Astrocyte of the cerebellum (primary cell): ENCODE measurements around the gene MUSTN1.

Experiments
- DNase-seq: peaks from one replicate; pipeline ENCODE4 v3.0.0-alpha.2; 2011; ENCODE audit warnings: low read depth
- H3K4me3 ChIP-seq: 2 replicates; pipeline ENCODE4 v1.5.1; 2011; ENCODE audit warnings: mild to moderate bottlenecking, low read depth, low read length, moderate library complexity
- CTCF ChIP-seq: IDR thresholded peaks from 2 replicates; pipeline ENCODE4 v1.5.1; 2012; ENCODE audit warnings: low read length, low read depth, moderate library complexity, mild to moderate bottlenecking; ENCODE audit errors: missing control alignments
- in situ Hi-C: cut with HindIII; loops from 2 replicates; pipeline ENCODE4 v1.10.0; 2017; ENCODE audit warnings: low sequenced_read_pairs

The MUSTN1 gene

GRCh38 chr3:52843881-52844280 is 9.1 kb upstream of the MUSTN1 start:
- no peak for DNase-seq
- no peak for TF ChIP-seq CTCF

GRCh38 chr3:52843108-52843865 is 8.5 kb upstream of the MUSTN1 start:
- no peak for DNase-seq
- H3K4me3 ChIP-seq = no peak overlapping the region
- TF ChIP-seq CTCF = no peak
- in situ Hi-C loops = no loop called here

More at GRCh38 chr3:52843881-52844280, 9.1 kb upstream of the MUSTN1 start:
- in situ Hi-C loops = no loop called here
- H3K4me3 ChIP-seq = no peak overlapping the region

DNA sequence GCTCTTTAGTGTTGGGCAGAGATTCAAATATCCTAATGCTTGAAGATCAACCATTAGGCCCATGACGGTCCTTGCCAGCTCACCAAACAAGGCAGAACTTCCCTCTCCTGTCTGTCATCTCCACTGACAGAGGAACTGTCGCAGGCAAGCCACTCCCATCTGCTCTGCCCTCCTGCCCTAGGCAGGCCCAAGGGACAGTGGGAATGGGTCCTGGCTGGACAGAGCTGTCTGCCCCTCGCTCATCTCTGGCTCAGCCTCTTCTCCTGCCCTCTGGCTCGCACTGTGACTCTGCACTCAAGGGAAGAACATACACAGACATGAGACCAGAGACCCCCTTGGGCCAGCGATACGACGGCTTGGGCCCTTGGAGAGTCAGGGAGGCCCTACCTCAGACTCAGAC is 7.6 kb upstream of the MUSTN1 start:
- no peak overlapping the region for H3K4me3 ChIP-seq
- no peak for TF ChIP-seq CTCF
- in situ Hi-C loops = no loop called here
- DNase-seq = no peak

DNA sequence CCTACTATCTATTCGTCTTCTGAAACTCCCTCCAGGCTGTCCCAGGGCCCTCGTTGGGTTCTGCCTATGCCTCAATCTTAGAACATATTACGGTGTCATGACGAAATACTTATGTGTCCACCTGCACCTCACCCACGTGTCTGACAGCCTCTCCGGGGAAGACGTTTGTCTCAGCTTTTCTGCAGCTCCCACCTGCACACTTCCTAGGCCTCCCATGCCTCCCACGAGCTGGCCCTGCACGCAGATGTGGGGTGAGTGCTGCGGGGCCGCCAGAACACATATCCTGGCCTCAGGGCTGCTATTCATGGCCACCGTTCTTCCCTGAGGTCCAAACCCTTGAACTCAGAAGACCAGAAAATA is 7.1 kb upstream of the MUSTN1 start:
- TF ChIP-seq CTCF = no peak
- in situ Hi-C loops = no loop called here
- DNase-seq = no peak
- no peak overlapping the region for H3K4me3 ChIP-seq

GRCh38 chr3:52841211-52841980 is 6.6 kb upstream of the MUSTN1 start:
- no peak for TF ChIP-seq CTCF
- no peak overlapping the region for H3K4me3 ChIP-seq
- no peak for DNase-seq
- in situ Hi-C loops = no loop called here

- DNase-seq = no peak
- TF ChIP-seq CTCF = no peak
- H3K4me3 ChIP-seq = no peak overlapping the region
- in situ Hi-C loops = loop anchor here (5.0 kb wide), 2 partner anchors 57 to 58 kb away; partner anchors contain the start of gene STIMATE
These were observed 5.2 kb upstream of the MUSTN1 start for GRCh38 chr3:52839892-52840545.
